Tongue (tissue), 2 donors: Measurements from ENCODE around the gene TMEM163. TPM values are rescaled to one million over a fixed set of nuclear protein-coding genes. Genes with fewer than 3 reads are reported as not detected.
A peak's percentile ranks its signal among the peaks of the same experiment; 100 is the strongest.
"Not testable (repeated sequence)": the region's sequence is repeated elsewhere in the genome, so short reads cannot be mapped to it uniquely, and the experiment has no call there.

Source experiments
- DNase-seq: peaks from one replicate; pipeline ENCODE4 v3.0.0-alpha.2; 2015
- total RNA-seq: library from RNA; depleted of rRNA; stranded (reverse); fragments of >200 nt; gene quantifications from one replicate; pipeline ENCODE4 v1.2.3, GENCODE V29; 2014

TMEM163 gene
- 0.72 TPM for total RNA-seq

DNA sequence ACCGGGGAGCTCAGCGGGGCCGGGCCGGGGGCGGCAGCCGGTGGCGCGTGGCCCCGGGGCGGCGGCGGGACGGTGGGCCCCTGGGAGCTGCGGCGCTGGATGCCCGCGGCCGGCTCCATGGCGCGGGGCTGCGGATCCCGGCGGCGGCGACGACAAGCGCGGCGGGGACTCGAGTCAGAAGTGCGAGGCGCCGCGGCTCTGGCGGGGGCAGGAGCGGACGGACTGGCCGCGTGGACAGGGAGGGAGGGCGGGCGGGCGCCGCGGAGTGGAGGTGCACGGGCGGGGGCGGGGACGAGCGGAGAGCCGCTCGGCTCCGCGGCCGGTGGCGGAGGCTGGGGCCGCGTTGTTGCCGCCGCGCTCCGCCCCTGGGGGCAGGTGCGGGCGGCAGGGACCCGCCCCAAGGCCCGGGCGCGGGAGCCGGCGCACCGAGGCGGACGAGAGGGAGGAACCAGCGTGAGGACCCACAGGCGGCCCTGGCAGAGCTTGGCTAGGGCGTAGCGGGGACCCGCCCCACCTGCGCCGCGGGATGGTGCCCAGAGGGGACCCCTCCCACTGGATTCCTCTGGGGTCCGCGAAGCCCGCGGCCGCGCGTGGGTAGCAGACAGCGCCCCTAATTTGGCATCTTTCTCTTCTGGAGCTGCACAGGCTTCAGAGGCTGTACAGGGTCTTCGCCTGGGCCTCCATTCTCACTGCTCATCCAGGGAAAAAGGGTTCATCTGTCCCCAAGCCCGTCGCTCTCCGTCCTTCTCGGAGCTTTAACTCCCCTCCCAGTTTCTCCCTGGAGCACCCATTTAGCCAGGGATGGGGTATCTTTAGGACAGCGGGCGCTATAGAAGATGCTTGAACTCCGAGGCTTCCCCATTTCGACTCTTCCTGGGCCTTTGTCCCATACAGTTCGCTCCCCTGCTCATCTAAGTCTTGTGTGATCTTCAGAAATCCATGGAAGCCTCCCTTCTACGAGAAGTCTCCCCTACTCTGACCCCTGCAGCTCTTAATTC, at the start of gene TMEM163:
TMEM163 (minus strand) TSS at position 184 of the 998 bp plus-strand sequence.
- DNase-seq, result no peak

GRCh38 chr2:134766583-134766982, 47.8 kb upstream of the TMEM163 start:
- DNase-seq, result no peak

GRCh38 chr2:134765987-134766386, 47.2 kb upstream of the TMEM163 start:
- no peak for DNase-seq

GRCh38 chr2:134764164-134764563, 45.4 kb upstream of the TMEM163 start:
- no peak for DNase-seq

- DNase-seq, result peak; percentile 50
Observed at GRCh38 chr2:134763164-134763710, 44.4 kb upstream of the TMEM163 start.

DNA sequence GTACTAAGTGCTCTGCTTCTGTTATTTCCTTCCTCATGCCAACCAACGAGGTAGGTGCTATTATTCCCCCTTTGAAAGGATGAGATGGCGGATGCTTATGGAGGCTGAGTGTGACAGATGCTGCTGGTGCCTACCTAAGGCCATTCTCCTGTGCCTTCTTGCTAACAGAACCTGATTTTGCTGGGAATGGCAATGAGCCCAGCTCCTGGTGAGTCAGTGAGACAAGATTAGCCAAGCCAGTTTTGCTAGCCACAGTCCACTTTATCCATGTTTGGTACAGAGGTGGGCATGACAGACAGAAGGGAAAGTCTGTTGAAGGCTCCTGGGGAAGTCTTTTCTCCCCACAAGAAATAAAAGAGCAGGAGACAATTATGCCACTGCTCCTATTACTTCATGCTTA, 43.7 kb upstream of the TMEM163 start:
- DNase-seq, result no peak

- DNase-seq, result no peak
Observed at GRCh38 chr2:134760385-134760784, 41.6 kb upstream of the TMEM163 start.

DNA sequence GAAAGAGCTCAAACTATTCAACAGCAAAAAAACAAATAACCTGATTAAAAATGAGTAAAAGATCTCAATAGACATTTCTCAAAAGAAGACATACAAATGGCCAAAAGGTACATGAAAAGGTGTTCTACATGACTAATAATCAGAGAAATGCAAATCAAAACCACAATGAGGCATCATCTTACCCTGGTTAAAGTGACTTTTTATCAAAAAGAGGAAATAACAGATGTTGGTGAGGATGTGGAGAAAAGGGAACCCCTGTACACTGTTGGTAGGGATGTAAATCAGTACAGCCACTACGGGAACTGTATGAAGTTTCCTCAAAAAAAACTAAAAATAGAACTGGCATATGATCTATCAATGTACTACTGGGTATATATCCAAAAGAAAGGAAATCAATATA, 39.8 kb upstream of the TMEM163 start:
- no peak for DNase-seq

DNA sequence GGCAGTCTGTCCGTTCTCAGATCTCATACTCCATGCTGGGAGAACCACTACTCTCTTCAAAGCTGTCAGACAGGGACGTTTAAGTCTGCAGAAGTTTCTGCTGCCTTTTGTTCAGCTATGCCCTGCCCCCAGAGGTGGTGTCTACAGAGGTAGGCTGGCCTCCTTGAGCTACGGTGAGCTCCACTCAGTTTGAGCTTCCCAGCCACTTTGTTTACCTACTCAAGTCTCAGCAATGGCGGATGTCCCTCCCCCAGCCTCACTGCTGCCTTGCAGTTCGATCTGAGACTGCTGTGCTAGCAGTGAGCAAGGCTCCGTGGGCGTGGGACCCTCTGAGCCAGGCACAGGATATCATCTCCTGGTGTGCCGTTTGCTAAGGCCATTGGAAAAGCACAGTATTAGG, 33.2 kb upstream of the TMEM163 start:
- DNase-seq, result not testable (repeated sequence)

GRCh38 chr2:134745546-134745945, 26.7 kb upstream of the TMEM163 start:
- DNase-seq, result no peak

GRCh38 chr2:134745023-134745422, 26.2 kb upstream of the TMEM163 start:
- DNase-seq, result no peak

DNA sequence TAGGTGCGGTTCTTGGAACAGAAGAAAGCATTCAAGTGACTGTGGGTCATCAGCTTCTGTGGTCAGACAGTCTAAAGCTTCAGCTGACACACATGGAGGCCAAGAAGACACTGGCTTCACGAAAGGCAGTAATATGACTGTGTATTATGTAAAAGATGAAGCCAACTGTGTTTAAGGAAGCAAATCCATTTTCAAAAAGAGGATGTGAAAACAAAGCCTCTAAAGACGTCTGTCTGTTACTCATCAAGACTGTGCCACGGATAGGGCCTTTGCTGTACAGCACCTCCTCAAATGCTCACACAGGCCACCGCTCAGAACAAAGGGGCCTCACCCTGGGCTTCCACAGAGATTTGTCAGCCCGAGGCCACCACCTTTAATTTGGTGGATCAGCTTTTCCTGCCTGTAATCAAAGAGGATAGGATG, 21.1 kb upstream of the TMEM163 start:
- DNase-seq, result no peak

DNA sequence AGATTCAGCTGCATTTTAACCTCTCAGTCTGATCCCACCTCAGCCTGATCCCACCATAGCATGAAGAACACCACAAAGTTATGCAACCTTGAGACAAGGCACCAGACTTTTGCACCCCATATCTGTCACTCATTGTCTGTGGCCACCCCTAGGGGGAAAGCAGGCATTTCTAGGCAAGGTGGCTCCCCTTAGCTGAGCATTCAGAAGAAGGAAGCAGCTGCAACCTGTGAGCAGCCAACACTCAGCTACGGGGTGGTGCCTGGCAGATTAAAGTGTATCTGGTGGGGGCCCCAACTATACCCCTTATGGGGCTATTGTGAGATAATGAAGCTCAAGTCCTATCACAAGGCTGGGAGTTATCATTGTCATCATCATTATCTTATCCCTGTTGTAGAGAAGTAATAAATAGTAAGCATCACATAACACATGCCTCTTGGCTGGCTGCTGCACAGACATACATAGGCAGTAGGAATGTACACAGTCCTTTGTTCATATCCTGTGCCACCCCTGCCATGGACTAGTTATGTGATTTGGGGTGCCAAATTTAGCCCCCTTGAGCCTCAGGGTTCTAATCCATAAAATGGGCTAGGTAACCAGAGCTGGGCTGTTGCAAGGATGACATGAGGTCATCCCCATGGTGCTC, 20.6 kb upstream of the TMEM163 start:
- no peak for DNase-seq

GRCh38 chr2:134738141-134738870, 19.5 kb upstream of the TMEM163 start:
- no peak for DNase-seq

DNA sequence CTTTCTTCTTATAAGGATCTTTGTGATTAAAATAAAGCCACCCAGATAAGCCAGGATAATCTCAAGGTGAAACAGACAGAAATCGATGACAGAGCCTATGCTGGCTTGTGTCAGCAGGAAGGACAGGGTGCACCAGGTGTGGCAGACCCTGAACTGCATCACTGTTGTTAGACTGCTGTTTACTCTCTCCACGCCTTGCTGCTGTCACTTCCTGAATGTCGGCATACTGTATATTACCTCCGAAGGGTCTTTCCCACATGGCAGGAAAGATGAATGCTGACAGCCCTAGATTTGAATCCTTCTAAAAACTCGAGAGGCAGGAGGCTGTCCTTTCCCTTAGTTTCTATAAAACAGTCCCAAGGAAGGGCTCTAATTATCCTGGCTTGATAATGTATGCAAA, 18.9 kb upstream of the TMEM163 start:
- DNase-seq, result no peak

GRCh38 chr2:134736167-134736880, 17.5 kb upstream of the TMEM163 start:
- DNase-seq, result no peak

DNA sequence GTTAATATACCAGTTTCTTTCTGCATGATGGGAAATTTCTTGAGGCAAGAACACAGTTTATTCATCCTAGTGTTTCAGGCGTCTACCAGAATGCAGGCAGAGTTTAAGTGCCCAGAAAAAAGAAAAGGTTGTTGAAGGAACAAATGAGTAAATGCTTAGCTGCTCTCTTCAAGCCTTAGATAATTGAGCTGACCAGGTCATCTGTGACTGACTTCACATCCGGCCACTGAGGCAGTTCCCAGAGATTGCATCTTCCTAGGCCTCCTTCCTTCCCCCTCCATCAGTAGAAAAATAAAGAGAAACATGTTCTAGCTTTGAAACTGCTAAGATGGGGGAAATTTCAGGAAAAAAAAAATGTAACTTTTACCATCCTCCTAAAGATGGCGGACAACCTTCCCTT, 9.4 kb upstream of the TMEM163 start:
- no peak for DNase-seq

DNA sequence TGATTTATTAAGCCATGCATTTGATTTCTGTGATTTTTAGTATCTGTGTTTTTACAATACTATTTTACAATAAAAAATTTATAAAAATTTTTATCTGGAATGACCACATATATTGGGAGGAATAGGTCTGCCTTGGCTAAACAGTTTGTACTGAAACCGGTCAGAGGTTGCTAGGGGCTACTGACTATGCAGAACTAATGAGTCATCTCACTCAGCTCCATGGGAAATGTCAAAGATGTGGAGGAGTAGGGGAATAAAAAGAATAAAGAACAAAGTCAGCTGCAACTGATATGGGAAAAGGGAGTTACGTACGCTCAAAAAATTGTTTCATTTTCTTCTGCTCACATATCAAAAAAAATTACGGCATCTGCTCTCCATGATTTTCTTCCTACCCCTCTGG, 8.6 kb upstream of the TMEM163 start:
- DNase-seq, result no peak

DNA sequence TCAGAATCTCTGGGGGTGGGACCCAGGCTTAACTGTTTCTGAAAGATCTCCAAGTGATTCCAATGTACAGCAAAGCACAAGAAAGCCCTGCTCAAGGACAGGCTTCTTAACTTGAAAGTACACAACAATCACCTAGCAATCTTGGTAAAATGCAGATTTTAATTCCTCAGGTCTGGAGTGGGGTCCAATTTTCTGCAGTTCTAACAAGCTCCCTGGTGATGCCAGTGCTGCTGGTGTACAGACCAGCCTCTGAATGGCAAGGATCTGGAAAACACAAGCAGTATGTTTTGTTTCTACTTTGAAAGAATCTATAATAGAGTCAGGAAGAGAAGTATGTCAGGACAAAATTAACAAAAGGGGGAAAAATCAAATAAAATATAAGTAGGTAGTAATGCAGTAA, 7.8 kb upstream of the TMEM163 start:
- no peak for DNase-seq

- DNase-seq, result no peak
Observed at GRCh38 chr2:134725876-134726275, 7.1 kb upstream of the TMEM163 start.

DNA sequence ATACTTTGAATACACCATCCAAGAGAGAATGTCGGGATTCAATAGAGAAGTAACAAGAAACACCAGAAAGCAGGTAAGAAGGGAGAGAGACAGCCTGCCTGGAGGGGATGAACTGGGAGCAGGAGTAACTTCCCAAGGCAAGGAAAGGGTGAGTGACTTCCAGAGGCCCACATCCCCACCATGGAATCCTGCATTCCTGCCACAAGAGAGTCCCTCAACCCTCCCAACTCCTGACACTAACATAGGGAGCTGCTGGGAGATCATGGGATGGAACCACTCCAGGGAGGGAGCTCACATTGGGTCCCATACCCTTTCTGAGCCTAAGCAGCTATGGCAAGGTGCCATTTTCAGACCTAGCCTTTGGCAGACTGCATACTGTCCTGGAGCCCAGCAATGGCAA, 5.5 kb upstream of the TMEM163 start:
- DNase-seq, result no peak

DNA sequence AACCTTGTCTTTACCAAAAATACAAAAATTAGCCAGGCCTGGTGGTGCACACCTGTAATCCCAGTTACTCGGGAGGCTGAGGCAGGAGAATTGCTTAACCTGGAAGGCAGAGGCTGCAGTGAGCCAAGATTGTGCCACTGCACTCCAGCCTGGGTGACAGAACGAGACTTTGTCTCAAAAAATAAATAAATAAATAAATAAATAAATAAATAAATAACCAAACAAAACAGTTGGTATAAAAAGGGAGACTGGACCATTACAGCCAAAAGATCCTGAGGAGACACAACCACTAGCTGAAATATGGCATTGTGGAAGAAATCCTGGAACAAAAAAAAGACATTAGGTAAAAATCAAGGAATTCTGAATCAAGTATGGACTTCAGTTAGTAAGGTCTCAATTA, 4.9 kb upstream of the TMEM163 start:
- DNase-seq, result not testable (repeated sequence)
